ENCODE measurements around the gene RGS12.

- TF ChIP-seq CTCF (IDR thresholded peaks at IDR 0.05; ENCODE audit: poor library complexity): no peak
- no peak for TF ChIP-seq EZH2 (IDR thresholded peaks at IDR 0.05; ENCODE audit: borderline replicate concordance)
- TF ChIP-seq EZH2phosphoT487 (IDR thresholded peaks at IDR 0.05; ENCODE audit: low read depth, severe bottlenecking, unreplicated experiment): no peak
These were observed 2.3 kb upstream of the RGS12 start for GRCh38 chr4:3290476-3290875.

Data from hepatocyte (in vitro differentiated cells).